HG02610 (cell line): ENCODE measurements around the gene NPVF.

ENCODE experiments used
- ATAC-seq: cut with Tn5 transposase; IDR thresholded peaks from one replicate; pipeline ENCODE4 v1.9.1; 2021; ENCODE audit warnings: mild to moderate bottlenecking, moderate library complexity; ENCODE audit not compliant: unreplicated experiment

Gene NPVF

GRCh38 chr7:25179325-25179724, 49.0 kb downstream of the NPVF start:
- ATAC-seq: no peak
